Hepatic stellate cell (primary cell): ENCODE data around the gene SLC39A8.

ENCODE experiments used
- DNase-seq: peaks from one replicate; pipeline ENCODE4 v3.0.0; 2011; ENCODE audit warnings: low spot score

Gene SLC39A8

GRCh38 chr4:102339018-102339417 lies 6.3 kb downstream of the SLC39A8 start:
- no peak for DNase-seq

DNA sequence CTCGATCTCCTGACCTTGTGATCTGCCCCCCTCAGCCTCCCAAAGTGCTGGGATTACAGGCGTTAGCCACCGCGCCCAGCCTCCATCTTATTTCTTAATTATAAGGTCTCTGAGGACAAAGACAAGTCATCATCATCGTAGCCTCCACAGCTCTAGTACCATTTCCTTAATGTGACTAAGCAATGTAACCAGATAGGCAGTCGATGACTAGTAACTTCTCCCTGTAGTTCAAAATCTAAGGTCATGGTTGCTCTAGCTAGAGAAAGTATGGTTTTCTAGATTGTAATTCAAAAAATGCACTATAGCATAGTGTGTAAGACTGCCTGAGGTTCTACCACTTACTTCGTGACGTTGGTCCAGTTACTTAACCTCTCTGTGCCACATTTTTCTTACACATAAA lies 6.9 kb downstream of the SLC39A8 start:
- DNase-seq, result no peak

DNA sequence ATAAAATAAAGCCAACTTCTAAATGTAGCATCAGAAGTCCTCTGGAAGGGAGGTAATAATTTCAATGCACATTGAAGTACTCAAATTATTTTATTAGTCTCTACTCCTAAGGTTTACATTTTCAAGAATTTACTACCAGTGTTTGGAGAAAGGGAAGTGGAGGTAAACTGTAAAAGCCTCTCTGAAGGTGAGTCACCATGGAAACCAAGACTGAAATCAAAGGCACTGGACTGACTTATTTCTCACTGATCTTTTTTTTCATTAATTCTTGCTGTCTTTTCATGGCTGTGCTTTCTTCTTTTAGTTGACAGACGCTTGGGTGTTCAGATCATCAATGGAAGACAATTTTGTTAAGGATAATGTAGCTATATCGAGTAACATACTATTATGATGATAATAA lies 9.7 kb downstream of the SLC39A8 start:
- DNase-seq, result no peak

- DNase-seq, result no peak
These were observed 10.7 kb downstream of the SLC39A8 start for GRCh38 chr4:102334624-102335023.

DNA sequence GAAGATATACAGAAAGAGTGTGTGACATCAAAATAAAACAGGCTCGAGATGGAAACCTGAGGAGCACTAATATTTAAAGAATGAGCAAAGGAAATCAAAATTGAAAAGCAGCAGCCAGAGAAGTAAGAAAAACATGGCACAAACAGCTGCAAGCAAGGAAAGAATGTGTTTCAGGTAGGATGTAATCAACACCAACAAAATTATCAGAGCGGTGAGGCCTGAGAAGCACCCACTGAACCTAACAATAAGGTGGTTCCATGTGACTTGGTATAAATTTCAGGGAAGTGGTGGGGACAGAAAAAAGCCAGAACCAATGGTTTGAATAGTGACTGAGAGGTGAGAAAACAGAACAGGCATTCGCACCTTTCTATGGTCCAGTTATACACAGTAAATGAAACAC lies 11.5 kb downstream of the SLC39A8 start:
- DNase-seq, result no peak

- no peak for DNase-seq
These were observed 17.2 kb downstream of the SLC39A8 start for GRCh38 chr4:102328045-102328444.

DNA sequence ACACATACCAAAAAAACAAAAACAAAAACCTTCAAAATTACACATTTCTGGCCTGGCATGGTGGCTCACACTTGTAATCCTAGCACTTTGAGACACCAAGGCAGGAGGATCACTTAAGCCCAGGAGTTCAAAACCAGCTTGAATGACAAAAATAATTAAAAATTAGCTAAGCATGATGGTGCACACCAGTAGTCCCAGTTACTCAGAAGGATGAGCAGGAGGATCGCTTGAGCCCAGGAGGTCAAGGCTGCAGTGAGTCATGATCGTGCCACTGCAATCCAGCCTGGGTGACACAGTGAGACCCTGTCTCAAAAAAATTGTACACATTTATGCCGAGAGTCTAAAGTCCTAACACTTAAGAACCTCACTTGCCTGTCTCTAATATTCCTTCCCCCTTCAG lies 18.3 kb downstream of the SLC39A8 start:
- no peak for DNase-seq

GRCh38 chr4:102324730-102325129 lies 20.6 kb downstream of the SLC39A8 start:
- no peak for DNase-seq

- DNase-seq, result no peak
These were observed 22.5 kb downstream of the SLC39A8 start for GRCh38 chr4:102322736-102323135.

DNA sequence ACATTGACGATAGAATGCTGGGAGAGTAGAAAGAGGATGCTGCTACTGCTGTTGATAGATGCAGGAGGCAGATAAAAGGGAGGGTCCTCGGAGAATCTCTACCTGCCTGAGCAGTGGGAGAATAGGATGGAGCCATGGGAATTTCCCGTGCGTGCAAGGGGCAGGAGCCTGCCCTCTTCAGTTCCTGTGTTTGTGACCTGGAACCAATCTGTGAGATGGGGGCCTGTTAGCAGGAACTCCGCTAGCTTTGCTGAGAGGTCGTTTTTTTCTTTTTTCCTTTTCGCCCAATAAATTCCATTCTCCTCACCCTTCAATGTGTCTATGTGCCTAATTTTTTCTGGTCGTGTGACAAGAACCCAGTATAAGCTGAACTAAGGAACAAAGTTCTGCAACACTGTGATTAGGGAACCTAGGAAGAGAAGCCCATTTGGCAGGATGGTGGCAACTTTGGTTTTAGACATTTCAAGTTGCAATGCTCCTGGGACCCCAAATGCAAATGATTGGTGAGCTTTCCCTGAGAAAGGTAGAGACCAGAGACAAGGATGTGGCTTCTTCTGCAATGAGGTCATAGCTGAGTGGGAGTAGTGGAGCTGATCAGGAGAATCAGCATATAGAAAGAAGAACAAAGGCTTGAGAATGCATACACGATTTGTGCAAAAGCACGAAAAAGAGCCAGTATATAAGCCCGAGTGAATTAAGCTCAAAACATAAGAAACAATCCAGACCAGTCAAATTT lies 23.9 kb downstream of the SLC39A8 start:
- no peak for DNase-seq

DNA sequence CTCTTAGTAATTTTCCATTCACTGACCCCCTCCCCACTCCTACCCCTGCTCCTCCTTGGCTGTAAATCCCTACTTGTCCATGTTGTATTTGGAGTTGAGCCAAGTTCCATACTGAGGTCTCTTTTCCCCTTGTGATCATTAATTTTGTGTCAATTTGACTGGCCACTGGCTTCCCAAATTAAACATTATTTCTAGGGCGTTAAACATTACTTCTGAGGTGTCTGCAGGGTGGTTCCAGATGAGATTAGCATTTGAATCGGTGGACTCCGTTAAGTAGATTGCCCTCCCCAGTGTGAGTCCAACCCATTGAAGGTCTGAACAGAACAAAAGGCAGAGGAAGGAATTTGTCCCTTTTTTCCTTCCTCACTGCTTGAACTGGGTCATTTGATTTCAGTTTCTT lies 25.7 kb downstream of the SLC39A8 start:
- DNase-seq, result no peak

- DNase-seq, result no peak
These were observed 26.8 kb downstream of the SLC39A8 start for GRCh38 chr4:102318526-102318925.

GRCh38 chr4:102318105-102318504 lies 27.2 kb downstream of the SLC39A8 start:
- DNase-seq, result no peak

GRCh38 chr4:102317459-102317858 lies 27.8 kb downstream of the SLC39A8 start:
- DNase-seq, result no peak

GRCh38 chr4:102316585-102316984 lies 28.7 kb downstream of the SLC39A8 start:
- no peak for DNase-seq

DNA sequence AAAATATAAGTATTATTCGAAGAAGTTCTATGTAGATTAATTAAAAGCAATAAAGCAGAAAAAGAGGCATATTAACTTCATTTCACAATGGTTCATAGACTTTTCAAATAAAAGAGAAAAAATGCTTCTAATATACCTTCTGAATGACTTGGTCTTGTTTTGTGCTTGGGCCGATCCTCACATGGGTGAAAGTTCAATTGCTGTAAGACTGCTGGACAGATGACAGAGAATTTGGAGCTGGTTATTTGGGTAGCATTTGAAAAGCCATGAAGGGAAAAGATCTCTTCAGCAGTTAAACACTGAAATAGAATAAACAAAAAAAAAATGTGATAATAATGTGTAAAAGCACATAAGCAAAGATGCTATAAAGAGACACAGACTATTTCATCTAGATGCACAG lies 29.8 kb downstream of the SLC39A8 start:
- no peak for DNase-seq

GRCh38 chr4:102312417-102312816 lies 32.9 kb downstream of the SLC39A8 start:
- DNase-seq, result no peak

GRCh38 chr4:102311912-102312311 lies 33.4 kb downstream of the SLC39A8 start:
- DNase-seq, result no peak

DNA sequence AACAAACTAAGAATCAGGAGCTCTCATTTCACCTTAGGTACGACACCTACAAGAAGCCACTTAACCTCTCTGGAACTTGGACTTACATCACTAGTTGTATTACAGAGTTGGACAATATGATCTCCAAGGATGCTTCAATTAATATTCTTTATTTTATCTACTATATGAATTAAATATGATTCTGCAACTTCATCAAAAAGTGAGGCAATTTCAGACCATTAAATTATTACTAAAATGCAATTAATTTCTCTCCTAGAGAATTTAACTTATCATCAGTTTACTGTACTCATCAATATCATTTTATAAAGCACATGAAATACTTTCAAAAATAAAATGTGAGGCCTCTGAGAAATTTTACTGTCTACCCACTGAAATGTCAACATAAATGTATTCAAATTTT lies 33.9 kb downstream of the SLC39A8 start:
- DNase-seq, result no peak

- DNase-seq, result no peak
These were observed 37.1 kb downstream of the SLC39A8 start for GRCh38 chr4:102308032-102308799.

DNA sequence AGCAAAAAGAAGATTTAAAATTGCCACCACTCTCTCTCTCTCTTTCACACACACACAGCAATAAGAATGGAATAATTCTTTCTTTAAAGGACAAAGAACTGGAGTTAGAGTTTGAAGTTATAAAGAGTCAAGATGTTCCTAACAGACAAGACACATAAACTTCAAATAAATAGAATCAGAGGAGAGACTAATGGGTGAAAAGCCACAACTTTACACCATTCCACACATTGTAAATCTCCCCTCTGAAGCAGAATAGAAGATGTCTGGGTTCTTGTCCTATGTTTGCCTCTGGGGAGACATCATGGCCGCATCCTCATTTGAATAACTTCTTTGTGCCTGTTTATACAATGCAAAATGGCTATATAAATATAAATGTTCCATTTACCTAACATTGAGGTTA lies 39.6 kb downstream of the SLC39A8 start:
- no peak for DNase-seq

DNA sequence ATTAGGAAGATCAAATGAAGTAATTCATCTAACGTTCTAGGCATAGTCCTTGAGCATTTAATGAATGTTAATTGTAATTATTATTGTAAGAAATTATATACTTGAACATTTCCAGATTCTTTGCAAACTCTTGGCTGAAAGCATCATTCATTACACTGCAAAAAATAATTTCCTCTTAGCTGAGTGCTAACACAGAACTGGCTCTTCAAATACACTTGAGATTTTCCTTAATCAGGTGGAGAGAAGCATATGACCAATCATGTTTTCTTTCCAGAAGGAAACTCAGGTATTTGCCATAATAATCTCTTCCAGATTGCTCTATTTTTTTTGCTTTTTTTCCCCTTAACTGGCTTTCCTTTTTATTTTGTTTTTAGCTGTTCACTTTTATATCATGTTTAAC lies 42.5 kb downstream of the SLC39A8 start:
- no peak for DNase-seq

DNA sequence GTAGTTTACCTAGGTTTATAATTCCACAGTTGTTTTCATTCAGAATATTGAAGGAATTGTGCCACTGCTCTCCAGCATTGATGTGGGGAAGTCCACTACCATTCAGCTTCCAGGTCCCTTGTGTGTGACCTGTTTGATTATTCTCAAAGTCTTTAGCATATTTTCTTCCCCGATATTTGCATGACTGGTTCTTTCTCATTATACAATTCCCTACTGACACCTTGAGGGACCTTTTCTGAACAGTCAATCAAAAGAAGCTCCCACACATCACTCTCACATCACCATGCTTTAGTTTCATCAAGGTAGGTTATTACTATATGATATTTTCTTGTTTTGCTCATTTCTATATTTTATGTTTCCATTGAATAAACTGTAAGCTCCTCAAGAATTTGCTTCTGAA lies 44.1 kb downstream of the SLC39A8 start:
- no peak for DNase-seq
